ENCODE data around the gene GSC2. TPM values are rescaled to one million over a fixed set of nuclear protein-coding genes. Genes with fewer than 3 reads are reported as not detected.

GSC2 gene
- total RNA-seq, 2 donors from 2014 or later, result not detected

GRCh38 chr22:19180740-19181410, 30.8 kb upstream of the GSC2 start:
- Mint-ChIP-seq H3K4me3 (peak overlapping the region; percentile 6), H3K27me3 (no peaks in the 10 kb centered on the region), H3K36me3 (ENCODE audit: low read depth) (no peaks in the 10 kb centered on the region), H3K9me3 (no peaks in the 10 kb centered on the region), H3K4me1 (peaks cover 16% of the 10 kb centered on the region), H3K27ac (no peak overlapping the region)
- ATAC-seq (replicated peaks), result no peak

DNA sequence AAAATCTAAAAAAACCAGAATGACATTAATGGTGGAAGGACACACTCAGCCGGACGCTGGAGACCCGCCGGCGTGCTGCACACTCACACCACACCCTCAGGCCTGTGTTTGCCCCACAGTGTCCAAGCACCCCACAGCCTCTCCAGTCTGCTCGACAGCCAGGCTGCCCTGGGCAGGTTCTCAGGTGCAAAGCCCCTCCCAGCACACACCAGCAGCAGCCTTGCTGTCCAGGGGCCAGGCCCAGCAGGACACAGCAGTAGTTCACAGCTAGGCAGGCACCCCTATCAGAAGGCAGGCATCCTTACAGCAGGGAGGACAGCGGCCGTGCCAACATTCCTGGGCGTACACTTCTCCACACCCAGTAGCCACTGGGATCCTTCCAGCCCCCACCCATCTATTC, 30.1 kb upstream of the GSC2 start:
- H3K9me3 Mint-ChIP-seq, result no peaks in the 10 kb centered on the region
- H3K27ac Mint-ChIP-seq, result no peak overlapping the region
- H3K4me3 Mint-ChIP-seq, result no peak overlapping the region
- H3K4me1 Mint-ChIP-seq, result peaks cover 16% of the 10 kb centered on the region
- ATAC-seq (replicated peaks), result no peak
- H3K27me3 Mint-ChIP-seq, result no peaks in the 10 kb centered on the region
- H3K36me3 Mint-ChIP-seq (ENCODE audit: low read depth), result no peaks in the 10 kb centered on the region

- Mint-ChIP-seq H3K9me3 (no peaks in the 10 kb centered on the region), H3K4me3 (peak overlapping the region; percentile 77), H3K36me3 (ENCODE audit: low read depth) (no peaks in the 10 kb centered on the region), H3K4me1 (peaks cover 16% of the 10 kb centered on the region), H3K27ac (peak overlapping the region; percentile 62), H3K27me3 (no peaks in the 10 kb centered on the region)
- ATAC-seq (replicated peaks), result peak; percentile 48
Observed at GRCh38 chr22:19179497-19180048, 29.5 kb upstream of the GSC2 start.

- no peaks in the 10 kb centered on the region for H3K9me3 Mint-ChIP-seq
- peaks cover 16% of the 10 kb centered on the region for H3K4me1 Mint-ChIP-seq
- peak; percentile 90 for ATAC-seq (replicated peaks)
- H3K36me3 Mint-ChIP-seq (ENCODE audit: low read depth), result no peaks in the 10 kb centered on the region
- peak within 1 kb of the TSS; percentile 77 for H3K4me3 Mint-ChIP-seq
- no peaks in the 10 kb centered on the region for H3K27me3 Mint-ChIP-seq
- H3K27ac Mint-ChIP-seq, result peak within 1 kb of the TSS; percentile 62
Observed at GRCh38 chr22:19178657-19179496, 28.8 kb upstream of the GSC2 start, which contains the start of gene SLC25A1. Gene SLC25A1, minus strand, starts transcription at chr22:19178736. Its CDS starts 63 bp downstream, at chr22:19178673.

DNA sequence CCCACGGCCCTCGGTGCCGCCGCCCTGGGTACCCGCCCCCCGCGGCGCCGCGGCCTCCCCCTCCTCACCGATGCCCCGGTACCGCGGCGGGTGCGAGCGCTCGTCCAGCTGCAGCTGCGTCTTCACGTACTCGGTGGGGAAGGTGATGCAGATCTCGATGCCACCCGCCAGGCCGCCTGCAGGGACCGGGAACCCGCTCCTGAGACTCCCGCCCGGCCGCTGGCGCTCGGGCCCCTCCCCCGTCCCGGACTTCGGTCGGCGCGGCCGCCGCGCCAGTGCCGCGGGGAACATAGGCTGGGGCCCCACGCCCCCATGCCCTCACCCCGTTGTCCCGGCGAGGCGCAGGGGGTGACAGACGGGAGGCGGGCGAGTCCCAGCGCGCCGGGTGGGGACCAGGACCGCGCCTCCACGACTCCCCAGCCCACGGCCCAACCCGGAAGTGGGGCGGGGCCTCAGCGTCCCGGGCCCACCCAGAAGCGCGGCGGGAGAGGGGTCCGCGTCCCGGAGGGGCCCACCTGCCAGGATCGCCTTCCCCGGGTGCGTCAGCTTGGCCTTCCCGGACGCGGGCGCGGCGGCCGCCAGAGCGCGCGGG, 28.1 kb upstream of the GSC2 start:
- no peaks in the 10 kb centered on the region for H3K27me3 Mint-ChIP-seq
- peak overlapping the region; percentile 44 for H3K4me3 Mint-ChIP-seq
- H3K4me1 Mint-ChIP-seq, result peaks cover 16% of the 10 kb centered on the region
- H3K9me3 Mint-ChIP-seq, result no peaks in the 10 kb centered on the region
- no peak overlapping the region for H3K27ac Mint-ChIP-seq
- H3K36me3 Mint-ChIP-seq (ENCODE audit: low read depth), result no peaks in the 10 kb centered on the region
- peak; percentile 43 for ATAC-seq (replicated peaks)

DNA sequence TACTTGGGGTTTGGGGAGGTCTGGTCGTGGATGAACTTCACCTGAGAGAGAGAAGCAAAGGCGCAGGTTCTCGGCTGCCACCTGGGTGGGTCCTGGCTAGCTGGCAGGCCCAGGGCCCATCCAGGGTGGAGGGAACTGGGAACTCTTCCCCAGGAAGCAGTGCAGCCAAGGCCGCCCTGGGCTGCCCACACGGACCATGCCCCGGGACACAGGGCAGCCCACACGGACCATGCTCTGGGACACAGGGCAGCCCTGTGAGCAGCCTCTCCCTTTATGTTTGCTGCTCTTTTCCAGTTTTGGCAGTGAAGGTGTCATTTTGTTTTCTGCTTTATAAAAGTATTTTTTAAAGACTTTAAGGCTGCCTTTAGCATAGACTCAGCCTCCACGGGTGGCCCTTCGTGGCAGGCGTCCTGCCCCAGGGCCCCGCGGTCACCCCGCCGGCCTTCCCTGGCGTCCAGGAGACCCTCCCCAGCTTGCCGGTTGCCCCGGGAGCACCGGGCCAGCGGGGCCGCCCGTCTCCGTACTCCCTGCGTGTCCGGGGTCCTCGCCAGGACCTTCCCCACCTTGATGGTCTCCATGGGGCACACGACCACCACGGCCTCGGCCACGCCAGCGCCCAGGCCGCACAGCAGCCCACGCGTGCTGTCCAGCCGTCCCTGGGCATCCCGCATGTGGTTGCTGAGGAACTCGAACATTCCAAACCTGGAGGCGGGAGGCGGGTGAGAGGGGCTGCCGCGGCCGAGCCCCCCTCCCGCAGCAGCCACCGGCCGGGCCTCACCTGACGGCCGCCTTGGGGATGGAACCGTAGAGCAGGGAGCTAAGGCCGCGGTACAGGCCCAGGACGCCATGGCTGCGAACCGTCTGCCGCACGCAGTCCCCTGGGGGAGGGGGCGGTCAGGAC, 27.3 kb upstream of the GSC2 start:
- Mint-ChIP-seq H3K4me3 (peak overlapping the region; percentile 44), H3K36me3 (ENCODE audit: low read depth) (peaks cover 5% of the 10 kb centered on the region), H3K27me3 (no peaks in the 10 kb centered on the region), H3K9me3 (no peaks in the 10 kb centered on the region), H3K4me1 (peaks cover 19% of the 10 kb centered on the region), H3K27ac (no peak overlapping the region)
- ATAC-seq (replicated peaks), result no peak

- no peak overlapping the region for H3K27ac Mint-ChIP-seq
- no peak for ATAC-seq (replicated peaks)
- peak overlapping the region; percentile 44 for H3K4me3 Mint-ChIP-seq
- no peaks in the 10 kb centered on the region for H3K27me3 Mint-ChIP-seq
- H3K9me3 Mint-ChIP-seq, result no peaks in the 10 kb centered on the region
- H3K36me3 Mint-ChIP-seq (ENCODE audit: low read depth), result peaks cover 10% of the 10 kb centered on the region
- H3K4me1 Mint-ChIP-seq, result peaks cover 17% of the 10 kb centered on the region
Observed at GRCh38 chr22:19176732-19177131, 26.6 kb upstream of the GSC2 start.

GRCh38 chr22:19176175-19176643, 26.1 kb upstream of the GSC2 start:
- Mint-ChIP-seq H3K27me3 (no peaks in the 10 kb centered on the region), H3K9me3 (no peaks in the 10 kb centered on the region), H3K36me3 (ENCODE audit: low read depth) (peaks cover 14% of the 10 kb centered on the region), H3K4me3 (peak overlapping the region; percentile 44), H3K4me1 (peaks cover 14% of the 10 kb centered on the region), H3K27ac (no peak overlapping the region)
- ATAC-seq (replicated peaks), result no peak

DNA sequence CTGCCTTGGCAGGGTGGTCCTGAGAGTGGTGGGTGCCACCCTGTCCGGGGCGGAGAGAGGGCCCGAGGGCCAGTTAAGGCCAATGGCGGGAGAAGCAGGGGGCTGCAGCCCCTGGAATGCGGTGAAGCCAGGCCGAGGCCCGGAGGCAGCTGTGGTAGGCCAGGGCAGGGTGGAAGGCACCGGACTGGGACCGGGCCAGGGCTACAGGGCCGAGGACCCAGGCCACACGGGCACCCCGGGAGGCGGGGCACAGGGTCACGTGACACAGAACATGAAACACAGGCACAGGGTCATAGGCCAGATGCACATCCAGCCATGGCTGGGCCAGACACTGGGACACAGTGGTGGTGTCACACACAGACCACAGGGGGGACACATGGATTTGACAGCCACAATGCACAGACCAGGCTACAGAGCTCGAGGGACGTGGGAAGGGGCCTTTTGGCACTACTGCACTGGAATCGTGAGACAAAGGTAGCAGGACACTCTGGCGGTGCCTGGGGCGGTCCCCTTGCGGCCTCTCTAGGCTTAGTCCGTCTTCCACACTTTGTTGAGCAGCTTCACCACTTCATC, 25.6 kb upstream of the GSC2 start:
- Mint-ChIP-seq H3K27me3 (no peaks in the 10 kb centered on the region), H3K27ac (no peak overlapping the region), H3K36me3 (ENCODE audit: low read depth) (peaks cover 18% of the 10 kb centered on the region), H3K9me3 (no peaks in the 10 kb centered on the region), H3K4me1 (peaks cover 11% of the 10 kb centered on the region), H3K4me3 (peak overlapping the region; percentile 44)
- no peak for ATAC-seq (replicated peaks)

GRCh38 chr22:19175026-19175601, 25.0 kb upstream of the GSC2 start:
- H3K4me1 Mint-ChIP-seq, result peaks cover 11% of the 10 kb centered on the region
- H3K36me3 Mint-ChIP-seq (ENCODE audit: low read depth), result peaks cover 18% of the 10 kb centered on the region
- no peak for ATAC-seq (replicated peaks)
- H3K4me3 Mint-ChIP-seq, result no peak overlapping the region
- no peaks in the 10 kb centered on the region for H3K9me3 Mint-ChIP-seq
- H3K27ac Mint-ChIP-seq, result no peak overlapping the region
- H3K27me3 Mint-ChIP-seq, result peaks cover 4% of the 10 kb centered on the region

DNA sequence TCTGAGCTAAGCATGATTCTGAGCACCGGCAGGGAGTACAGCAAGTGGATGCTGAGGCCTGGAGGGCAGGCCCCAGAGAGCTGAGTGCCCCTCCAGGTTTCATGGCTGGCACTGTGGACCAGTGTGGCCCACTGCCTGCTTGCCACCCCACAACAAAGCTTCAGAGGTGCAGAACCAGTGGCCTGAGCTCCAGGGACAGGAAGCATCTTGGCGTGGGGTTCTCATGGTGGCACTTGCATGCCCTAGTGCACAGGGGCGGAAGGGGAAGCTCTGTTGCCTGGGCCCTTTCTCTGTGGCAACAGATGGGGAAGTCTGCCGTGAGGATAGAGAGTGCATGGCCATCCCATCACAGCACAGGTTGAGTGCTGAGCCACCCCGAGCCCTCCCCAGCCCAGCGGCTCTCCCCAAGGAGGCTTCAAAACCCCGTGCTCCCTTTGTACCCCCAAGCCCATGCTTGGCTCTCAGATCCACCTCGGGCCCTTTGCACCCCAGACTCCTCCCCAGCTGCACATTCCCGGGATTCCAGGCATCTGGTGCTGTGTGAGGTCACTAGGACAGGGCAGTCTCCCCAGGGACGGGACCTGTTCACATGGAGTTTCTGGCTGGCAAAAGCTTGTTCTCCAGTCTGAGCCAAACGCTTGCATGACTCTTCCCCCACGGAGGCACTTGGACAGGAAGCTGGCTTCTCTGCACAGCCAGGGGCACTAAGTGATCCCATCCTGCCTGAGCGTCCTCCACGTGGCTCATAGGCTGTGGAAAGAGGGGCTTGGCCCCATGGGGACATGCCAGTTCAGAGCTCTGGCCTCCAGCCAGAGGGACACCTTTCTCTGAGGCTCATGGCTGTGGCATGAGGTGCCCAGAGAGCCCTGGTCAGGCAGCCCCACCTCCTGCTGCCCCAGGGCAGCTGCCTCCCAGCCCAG, 24.3 kb upstream of the GSC2 start:
- no peaks in the 10 kb centered on the region for H3K9me3 Mint-ChIP-seq
- ATAC-seq (replicated peaks), result no peak
- peaks cover 11% of the 10 kb centered on the region for H3K4me1 Mint-ChIP-seq
- no peak overlapping the region for H3K27ac Mint-ChIP-seq
- peak overlapping the region; percentile 94 for H3K4me3 Mint-ChIP-seq
- peaks cover 18% of the 10 kb centered on the region for H3K36me3 Mint-ChIP-seq (ENCODE audit: low read depth)
- peaks cover 5% of the 10 kb centered on the region for H3K27me3 Mint-ChIP-seq
